NK-92 (cell line): ENCODE data around the gene CELF4.

ENCODE experiments used
- DNase-seq: peaks from one replicate; lab custom pipeline; 2025; ENCODE audit not compliant: unreplicated experiment; lab: John Stamatoyannopoulos, UW

The CELF4 gene

DNA sequence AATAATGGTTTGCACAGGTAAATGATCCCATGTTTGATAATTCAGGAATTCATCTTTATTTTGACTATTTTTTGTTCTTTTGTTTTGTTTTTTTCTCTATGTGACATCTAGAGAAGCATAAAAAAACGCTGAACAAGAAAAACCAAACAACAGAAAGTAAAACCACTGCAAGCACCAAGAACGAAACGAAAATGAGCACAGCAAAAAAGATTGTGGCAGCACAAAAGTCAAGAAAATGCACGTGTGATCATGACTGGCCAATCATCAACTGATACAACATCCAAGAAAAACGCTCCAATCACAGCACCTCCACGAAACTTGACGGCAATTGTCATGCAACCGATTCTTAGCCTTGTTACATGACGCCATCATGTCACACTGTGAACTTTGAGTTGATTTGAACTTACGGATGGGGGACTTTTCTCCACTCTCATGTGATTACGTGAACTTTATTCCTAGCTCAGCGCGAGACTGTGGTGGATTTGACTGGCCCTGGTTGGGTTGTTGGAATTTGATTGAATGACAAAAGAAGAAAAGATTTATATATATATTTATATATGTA is 318.7 kb downstream of the CELF4 start:
- DNase-seq, result no peak

GRCh38 chr18:37244618-37245017 is 321.0 kb downstream of the CELF4 start:
- no peak for DNase-seq

DNA sequence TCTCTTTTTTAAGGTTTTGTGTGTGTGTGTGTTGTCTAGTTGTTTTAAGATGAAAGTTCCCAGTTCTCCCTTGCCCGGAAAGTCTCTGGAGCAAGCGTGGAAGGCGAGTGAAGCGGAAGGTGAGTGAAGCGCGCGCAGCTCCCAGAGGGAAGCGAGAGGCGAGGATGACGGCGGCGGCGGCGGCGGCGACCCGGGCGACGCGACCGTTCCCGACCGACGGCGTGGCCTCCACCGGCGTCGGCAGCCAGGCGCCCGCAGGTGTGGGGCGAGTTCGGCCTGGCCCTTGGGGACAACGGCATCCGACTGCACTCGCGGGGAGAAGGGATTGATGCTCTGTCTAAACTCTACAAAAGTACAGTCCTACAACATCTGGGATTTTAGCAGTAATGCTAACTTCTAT is 321.9 kb downstream of the CELF4 start:
- no peak for DNase-seq

- DNase-seq, result no peak
Observed at GRCh38 chr18:37242826-37243560, 322.6 kb downstream of the CELF4 start.

GRCh38 chr18:37242091-37242490 is 323.5 kb downstream of the CELF4 start:
- no peak for DNase-seq

GRCh38 chr18:37238282-37239108 is 327.1 kb downstream of the CELF4 start:
- DNase-seq, result no peak

GRCh38 chr18:37235583-37235982 is 330.0 kb downstream of the CELF4 start:
- no peak for DNase-seq

DNA sequence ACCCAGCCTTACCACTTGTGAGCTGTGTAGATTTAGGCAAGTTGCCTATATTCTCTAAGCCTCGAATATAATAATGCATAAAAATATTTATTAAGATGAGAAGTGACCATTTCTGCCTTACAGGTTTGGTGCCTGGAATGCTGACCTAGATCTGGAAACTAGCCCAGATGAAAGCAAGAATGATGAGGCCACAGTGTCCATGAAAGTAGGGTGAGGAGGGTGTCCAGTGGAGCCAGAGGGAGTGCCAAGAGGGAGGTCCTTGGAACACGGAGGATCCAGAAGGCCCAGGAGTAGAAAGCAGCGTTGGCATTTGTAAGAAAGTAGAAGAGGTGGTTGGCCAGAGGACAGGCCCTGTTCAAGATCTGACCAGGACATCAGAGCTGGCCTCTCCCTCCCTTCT is 334.3 kb downstream of the CELF4 start:
- no peak for DNase-seq

- no peak for DNase-seq
Observed at GRCh38 chr18:37230768-37231167, 334.8 kb downstream of the CELF4 start.

DNA sequence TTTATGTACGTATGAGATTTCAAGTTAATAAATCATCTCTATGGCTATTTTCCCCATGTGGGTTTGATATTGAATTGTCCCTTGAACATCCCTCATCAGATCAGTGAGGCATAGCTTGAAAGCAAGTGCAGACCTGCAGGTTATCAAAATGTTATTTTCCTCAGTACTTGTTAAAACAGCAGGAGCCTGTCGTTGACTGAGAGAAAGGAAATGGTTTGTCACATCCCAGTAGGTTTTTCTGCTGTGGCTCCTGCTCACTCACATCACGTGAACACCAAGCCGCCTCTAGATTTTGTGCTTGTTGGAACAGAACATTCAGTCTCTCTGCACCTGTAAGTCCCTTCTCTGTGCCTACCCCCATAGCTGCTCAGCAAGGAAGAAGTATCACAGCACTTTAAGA is 340.3 kb downstream of the CELF4 start:
- DNase-seq, result no peak

DNA sequence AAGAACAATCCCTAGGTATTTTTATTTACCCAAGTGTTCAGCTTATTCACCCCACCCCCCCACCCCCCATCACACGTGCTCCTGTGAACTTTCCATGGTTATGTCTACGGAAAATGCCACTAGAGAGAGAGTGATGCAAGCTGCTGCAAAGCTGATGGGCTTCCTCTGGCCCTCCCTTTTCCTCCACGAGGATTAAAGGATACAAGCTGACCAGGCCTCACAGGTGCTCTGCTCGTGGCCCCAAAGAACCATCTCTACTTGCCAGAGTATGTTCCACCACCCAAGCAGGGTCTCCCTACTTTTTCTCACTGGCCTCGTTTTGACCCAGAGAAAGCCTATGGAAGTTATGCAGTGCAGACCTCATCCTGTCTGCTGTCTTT is 342.6 kb downstream of the CELF4 start:
- no peak for DNase-seq

- no peak for DNase-seq
Observed at GRCh38 chr18:37222354-37222998, 343.1 kb downstream of the CELF4 start.

DNA sequence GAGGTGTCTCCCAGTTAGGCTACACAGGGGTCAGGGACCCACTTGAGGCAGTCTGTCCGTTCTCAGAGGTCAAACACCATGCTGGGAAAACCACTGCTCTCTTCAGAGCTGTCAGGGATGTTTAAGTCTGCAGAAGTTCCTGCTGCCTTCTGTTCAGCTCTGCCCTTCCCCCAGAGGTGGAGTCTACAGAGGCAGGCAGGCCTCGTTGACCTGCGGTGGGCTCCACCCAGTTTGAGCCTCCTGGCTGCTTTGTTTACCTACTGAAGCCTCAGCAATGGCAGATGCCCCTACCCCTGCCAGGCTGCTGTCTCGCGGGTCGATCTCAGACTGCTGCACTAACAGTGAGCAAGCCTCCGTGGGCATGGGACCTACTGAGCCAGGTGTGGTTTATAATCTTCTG is 346.3 kb downstream of the CELF4 start:
- DNase-seq, result no peak

GRCh38 chr18:37218022-37218590 is 347.5 kb downstream of the CELF4 start:
- no peak for DNase-seq

DNA sequence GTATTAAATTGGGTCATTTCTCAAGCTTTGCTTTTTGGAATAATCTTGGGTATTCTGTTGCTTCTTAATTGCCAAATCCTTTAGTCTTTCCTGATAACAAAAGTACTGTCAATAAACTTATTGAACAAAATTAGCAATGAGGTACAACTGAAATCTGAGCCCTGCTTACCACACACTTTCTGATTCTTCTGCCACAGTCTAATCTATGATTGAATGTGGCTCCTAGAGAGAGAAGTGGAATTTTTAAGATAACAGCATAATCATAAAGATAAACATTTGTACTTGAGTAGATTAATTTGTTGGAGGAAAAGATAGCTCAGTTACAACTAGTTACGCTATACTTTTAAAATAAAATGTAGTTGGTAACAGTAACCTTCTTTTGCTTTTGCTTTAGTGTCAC is 354.8 kb downstream of the CELF4 start:
- no peak for DNase-seq

- DNase-seq, result no peak
Observed at GRCh38 chr18:37207343-37207742, 358.3 kb downstream of the CELF4 start.

GRCh38 chr18:37199741-37200140 is 365.9 kb downstream of the CELF4 start:
- DNase-seq, result no peak
